Liver (tissue), 9 donors: ENCODE data around the gene SYNPR. TPM values are rescaled to one million over a fixed set of nuclear protein-coding genes. Genes with fewer than 3 reads are reported as not detected.

Experiments used
- DNase-seq: peaks from one replicate; pipeline ENCODE4 v3.0.0-alpha.2; 2017; ENCODE audit warnings: low spot score
- H3K27ac ChIP-seq, 2 donors: one replicate each; pipeline ENCODE4 v1.7.0; 2013; ENCODE audit warnings: inconsistent platforms in 2 of 2, low read length in 2 of 2, control low read depth in 1 of 2, low read depth in 1 of 2, mild to moderate bottlenecking in 1 of 2
- H3K27me3 ChIP-seq, 4 donors: one replicate each; pipeline versions ENCODE4 v1.6.1 to v1.7.0; 2013; ENCODE audit warnings: low read length in 3 of 4, inconsistent platforms in 1 of 4, mild to moderate bottlenecking in 1 of 4, moderate library complexity in 1 of 4; ENCODE audit not compliant: control insufficient read depth in 4 of 4, insufficient read depth in 4 of 4
- H3K36me3 ChIP-seq, 4 donors: one replicate each; pipeline versions ENCODE4 v1.6.1 to v1.7.0; 2013; ENCODE audit warnings: low read length in 3 of 4, mild to moderate bottlenecking in 3 of 4, low read depth in 1 of 4, moderate library complexity in 1 of 4; ENCODE audit not compliant: control insufficient read depth in 4 of 4, insufficient read depth in 3 of 4
- H3K4me1 ChIP-seq, 4 donors: one replicate each; pipeline versions ENCODE4 v1.6.1 to v1.7.0; 2013; ENCODE audit warnings: low read length in 3 of 4, mild to moderate bottlenecking in 3 of 4, moderate library complexity in 1 of 4; ENCODE audit not compliant: control insufficient read depth in 4 of 4, insufficient read depth in 4 of 4
- H3K4me3 ChIP-seq, 3 donors: one replicate each; pipeline versions ENCODE4 v1.6.1 to v1.7.0; 2013; ENCODE audit warnings: low read length in 3 of 3, control low read depth in 1 of 3, low read depth in 1 of 3, mild to moderate bottlenecking in 1 of 3
- H3K9ac ChIP-seq, 2 donors: one replicate each; pipeline ENCODE4 v1.7.0; 2013; ENCODE audit warnings: low read length in 2 of 2, mild to moderate bottlenecking in 2 of 2, moderate library complexity in 2 of 2, control low read depth in 1 of 2, low read depth in 1 of 2
- H3K9me3 ChIP-seq, 4 donors: one replicate each; pipeline versions ENCODE4 v1.6.1 to v1.7.0; 2013; ENCODE audit warnings: low read length in 3 of 4; ENCODE audit not compliant: control insufficient read depth in 4 of 4
- EGR1 ChIP-seq, 2 donors: IDR thresholded peaks; 2 replicates each; pipeline ENCODE4 v1.6.1; 2016 to 2018; ENCODE audit warnings: antibody characterized with exemption in 2 of 2, low read depth in 2 of 2
- FOXA1 ChIP-seq: IDR thresholded peaks from 2 replicates; pipeline ENCODE4 v1.6.1; 2016; ENCODE audit warnings: antibody characterized with exemption
- FOXA2 ChIP-seq: IDR thresholded peaks from 2 replicates; pipeline ENCODE4 v1.6.1; 2016; ENCODE audit warnings: antibody characterized with exemption
- GABPA ChIP-seq, 2 donors: IDR thresholded peaks in 1 of 2; conservative IDR thresholded peaks in 1 of 2; 2 replicates each; pipeline ENCODE4 v1.6.1; 2016; ENCODE audit warnings: antibody characterized with exemption in 2 of 2, mild to moderate bottlenecking in 1 of 2, moderate library complexity in 1 of 2
- HNF4A ChIP-seq, 2 donors: conservative IDR thresholded peaks; 2 replicates each; pipeline ENCODE4 v1.6.1; 2016; ENCODE audit warnings: antibody characterized with exemption in 2 of 2, mild to moderate bottlenecking in 2 of 2
- HNF4G ChIP-seq: IDR thresholded peaks from 2 replicates; pipeline ENCODE4 v1.6.1; 2016; ENCODE audit warnings: antibody characterized with exemption
- JUND ChIP-seq, 2 donors: IDR thresholded peaks; 2 replicates each; pipeline ENCODE4 v1.6.1; 2016; ENCODE audit warnings: antibody characterized with exemption in 2 of 2
- NR2F2 ChIP-seq: IDR thresholded peaks from 2 replicates; pipeline ENCODE4 v1.6.1; 2016; ENCODE audit warnings: antibody characterized with exemption
- RAD21 ChIP-seq, 2 donors: IDR thresholded peaks; 2 replicates each; pipeline ENCODE4 v1.6.1; 2016; ENCODE audit warnings: antibody characterized with exemption in 2 of 2, mild to moderate bottlenecking in 2 of 2
- REST ChIP-seq: IDR thresholded peaks from 2 replicates; pipeline ENCODE4 v1.6.1; 2016; ENCODE audit warnings: antibody characterized with exemption, mild to moderate bottlenecking
- SP1 ChIP-seq: IDR thresholded peaks from 2 replicates; pipeline ENCODE4 v1.6.1; 2018; ENCODE audit warnings: antibody characterized with exemption, mild to moderate bottlenecking
- TAF1 ChIP-seq: conservative IDR thresholded peaks from 2 replicates; pipeline ENCODE4 v1.6.1; 2016; ENCODE audit warnings: antibody characterized with exemption, mild to moderate bottlenecking
- YY1 ChIP-seq: IDR thresholded peaks from 2 replicates; pipeline ENCODE4 v1.6.1; 2016; ENCODE audit warnings: antibody characterized with exemption, mild to moderate bottlenecking
- WGBS: extraction: QIAGEN DNeasy Blood & Tissue Kit; methylation state at CpG from one replicate; pipeline ENCODE4 v1.1.7; 2013; 5-methylcytosine and 5-hydroxymethylcytosine counted together
- polyA plus RNA-seq, 2 donors: library from polyadenylated mRNA; stranded (reverse) in 1 of 2; unstranded in 1 of 2; fragments of 200-250 nt in 1 of 2; fragments of >200 nt in 1 of 2; fragmentation: Nextera tagmentation in 1 of 2; extraction: Ambion mirVana in 1 of 2; gene quantifications; one replicate each; pipeline versions ENCODE4 v1.2.1 to v1.2.3, GENCODE V29; 2013 to 2015
- total RNA-seq, 2 donors: library from RNA; depleted of rRNA; stranded (reverse); fragments of >200 nt; gene quantifications; one replicate each; pipeline ENCODE4 v1.2.3, GENCODE V29; 2014
- TF ChIP-seq, protein P1 (sequence below): IDR thresholded peaks from 2 replicates; pipeline ENCODE4 v1.6.1; 2016; ENCODE audit warnings: antibody characterized with exemption
- TF ChIP-seq, protein P2 (sequence below): IDR thresholded peaks from 2 replicates; pipeline ENCODE4 v1.6.1; 2016; ENCODE audit warnings: antibody characterized with exemption
- TF ChIP-seq, protein P3 (sequence below): IDR thresholded peaks from 2 replicates; pipeline ENCODE4 v1.6.1; 2016; ENCODE audit warnings: antibody characterized with exemption
- donor health status: healthy.
- donor health status: healthy.
- donor health status: healthy.
- donor health status: healthy.
- donor health status: healthy.

SYNPR gene
- total and polyA plus RNA-seq, 4 donors = not detected

DNA sequence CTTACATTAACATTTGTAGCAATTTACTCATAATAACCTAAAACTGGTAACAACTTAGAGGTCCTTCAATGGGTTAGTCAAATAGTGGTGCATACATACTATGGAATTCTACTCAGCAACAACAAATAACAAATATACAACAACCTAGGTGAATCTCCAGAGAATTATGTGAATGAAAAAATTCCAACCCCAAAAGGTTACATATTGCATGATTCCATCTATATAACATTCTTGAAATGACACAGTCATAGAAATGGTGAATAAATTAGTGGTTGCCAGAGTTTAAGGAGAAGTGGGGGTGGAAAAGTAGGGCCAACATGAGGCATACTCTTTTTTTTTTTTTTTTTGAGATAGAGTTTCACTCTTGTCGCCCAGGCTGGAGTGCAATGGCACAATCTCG, 361.7 kb downstream of the SYNPR start:
- TF ChIP-seq TAF1 (no peak), FOXA1 (no peak), REST (no peak), YY1 (no peak), HNF4G (no peak), NR2F2 (no peak)
- TF ChIP-seq, protein P1, sequence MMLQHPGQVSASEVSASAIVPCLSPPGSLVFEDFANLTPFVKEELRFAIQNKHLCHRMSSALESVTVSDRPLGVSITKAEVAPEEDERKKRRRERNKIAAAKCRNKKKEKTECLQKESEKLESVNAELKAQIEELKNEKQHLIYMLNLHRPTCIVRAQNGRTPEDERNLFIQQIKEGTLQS = no peak
- TF ChIP-seq, protein P2, sequence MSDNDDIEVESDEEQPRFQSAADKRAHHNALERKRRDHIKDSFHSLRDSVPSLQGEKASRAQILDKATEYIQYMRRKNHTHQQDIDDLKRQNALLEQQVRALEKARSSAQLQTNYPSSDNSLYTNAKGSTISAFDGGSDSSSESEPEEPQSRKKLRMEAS = no peak
- Histone ChIP-seq H3K4me3 (no peak overlapping the region), H3K9ac (no peak overlapping the region), H3K4me1 (no peaks in the 10 kb centered on the region), H3K27me3 (peaks cover 0 to 2% (median 0%) of the 10 kb centered on the region in 4 donors), H3K36me3 (no peaks in the 10 kb centered on the region), H3K27ac (no peak overlapping the region), H3K9me3 (peaks cover 0 to 5% (median 4%) of the 10 kb centered on the region in 4 donors)
- 93% methylated on average over 2 of the region's 2 CpGs for WGBS
- no peak for DNase-seq

DNA sequence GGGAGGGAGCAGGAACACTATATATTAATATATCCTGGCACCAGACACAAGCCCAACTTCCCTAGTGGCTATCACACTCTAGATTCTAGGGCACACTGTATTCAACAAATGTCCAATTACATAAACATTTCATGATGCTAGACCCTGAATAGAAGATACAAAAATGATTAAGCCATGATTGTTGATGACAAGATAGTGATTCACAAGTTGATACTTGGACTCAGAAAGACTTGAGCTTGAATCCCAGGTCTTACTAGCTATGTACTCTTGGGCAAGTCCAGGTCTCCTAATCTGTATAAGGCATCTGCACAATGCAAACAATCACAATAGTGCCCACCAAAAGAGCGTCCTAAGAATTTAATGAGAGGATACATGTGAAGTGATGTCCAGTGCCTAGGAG, 364.4 kb downstream of the SYNPR start:
- TF ChIP-seq JUND (IDR thresholded peaks at IDR 0.05) (no peak), EGR1 (IDR thresholded peaks at IDR 0.05; ENCODE audit: low read depth in 2 of 2) (no peak), FOXA1 (no peak), HNF4G (no peak), REST (no peak), NR2F2 (no peak), RAD21 (IDR thresholded peaks at IDR 0.05) (no peak), FOXA2 (no peak), HNF4A (conservative IDR thresholded peaks at IDR 0.05) (no peak), SP1 (no peak), TAF1 (no peak), GABPA (IDR thresholded peaks at IDR 0.05 in 1 of 2, conservative IDR thresholded peaks at IDR 0.05 in 1 of 2) (no peak), YY1 (no peak)
- TF ChIP-seq, protein P2 = no peak
- TF ChIP-seq, protein P3, sequence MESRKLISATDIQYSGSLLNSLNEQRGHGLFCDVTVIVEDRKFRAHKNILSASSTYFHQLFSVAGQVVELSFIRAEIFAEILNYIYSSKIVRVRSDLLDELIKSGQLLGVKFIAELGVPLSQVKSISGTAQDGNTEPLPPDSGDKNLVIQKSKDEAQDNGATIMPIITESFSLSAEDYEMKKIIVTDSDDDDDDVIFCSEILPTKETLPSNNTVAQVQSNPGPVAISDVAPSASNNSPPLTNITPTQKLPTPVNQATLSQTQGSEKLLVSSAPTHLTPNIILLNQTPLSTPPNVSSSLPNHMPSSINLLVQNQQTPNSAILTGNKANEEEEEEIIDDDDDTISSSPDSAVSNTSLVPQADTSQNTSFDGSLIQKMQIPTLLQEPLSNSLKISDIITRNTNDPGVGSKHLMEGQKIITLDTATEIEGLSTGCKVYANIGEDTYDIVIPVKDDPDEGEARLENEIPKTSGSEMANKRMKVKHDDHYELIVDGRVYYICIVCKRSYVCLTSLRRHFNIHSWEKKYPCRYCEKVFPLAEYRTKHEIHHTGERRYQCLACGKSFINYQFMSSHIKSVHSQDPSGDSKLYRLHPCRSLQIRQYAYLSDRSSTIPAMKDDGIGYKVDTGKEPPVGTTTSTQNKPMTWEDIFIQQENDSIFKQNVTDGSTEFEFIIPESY = no peak
- Histone ChIP-seq H3K27ac (no peak overlapping the region), H3K4me1 (no peaks in the 10 kb centered on the region), H3K27me3 (peaks cover 0 to 2% (median 0%) of the 10 kb centered on the region in 4 donors), H3K36me3 (no peaks in the 10 kb centered on the region), H3K9ac (no peak overlapping the region), H3K4me3 (no peak overlapping the region), H3K9me3 (peaks cover 0 to 6% (median 5%) of the 10 kb centered on the region in 4 donors)
- WGBS = 60% methylated on average over 1 of the region's 1 CpG
- no peak for DNase-seq
